ENCODE results near the gene CDS2. TPM values are rescaled to one million over a fixed set of nuclear protein-coding genes. Genes with fewer than 3 reads are reported as not detected.

The CDS2 gene
- total and polyA plus RNA-seq, 2 of the 13 experiments (the other 11 are each of a cell fraction or from before 2014, with no cell fraction given): 81.3 to 153 TPM

GRCh38 chr20:5120185-5120476 is 6.7 kb upstream of the CDS2 start (continued):
- TF ChIP-seq ZXDC (CRISPR knock-in tag; IDR thresholded peaks at IDR 0.05) (no peak), FIP1L1 (IDR thresholded peaks at IDR 0.05; ENCODE audit: borderline replicate concordance, insufficient read depth, low read depth, low read length) (no peak), PLRG1 (conservative IDR thresholded peaks at IDR 0.05) (no peak), ZNF337 (CRISPR knock-in tag; IDR thresholded peaks at IDR 0.05; ENCODE audit: borderline replicate concordance, low read depth) (no peak), KLF9 (CRISPR knock-in tag; IDR thresholded peaks at IDR 0.05; ENCODE audit: low read depth) (no peak), AHDC1 (CRISPR knock-in tag; IDR thresholded peaks at IDR 0.05; ENCODE audit: borderline replicate concordance) (no peak), SALL2 (CRISPR knock-in tag; IDR thresholded peaks at IDR 0.05) (no peak), ZIK1 (CRISPR knock-in tag; IDR thresholded peaks at IDR 0.05; ENCODE audit: borderline replicate concordance, low read depth) (no peak), ATF7-NPFF (CRISPR knock-in tag; IDR thresholded peaks at IDR 0.05; ENCODE audit: low read depth) (no peak), CEBPG (CRISPR knock-in tag; IDR thresholded peaks at IDR 0.05) (peak; percentile 3; the same call in 1 of the 2 replicates), ZNF331 (CRISPR knock-in tag; IDR thresholded peaks at IDR 0.05) (no peak), NBN (conservative IDR thresholded peaks at IDR 0.05) (no peak), RFX3 (CRISPR knock-in tag; IDR thresholded peaks at IDR 0.05) (no peak), ZNF414 (CRISPR knock-in tag; IDR thresholded peaks at IDR 0.05) (no peak), ZSCAN30 (CRISPR knock-in tag; IDR thresholded peaks at IDR 0.05) (no peak; the same call in 1 of the 2 replicates), ZNF761 (CRISPR knock-in tag; conservative IDR thresholded peaks at IDR 0.05) (no peak), ZNF773 (CRISPR knock-in tag; IDR thresholded peaks at IDR 0.05; ENCODE audit: borderline replicate concordance) (no peak), ARNTL (CRISPR knock-in tag; IDR thresholded peaks at IDR 0.05) (no peak), SMC3 (IDR thresholded peaks at IDR 0.05; ENCODE audit: low read length) (no peak; the same call in 1 of the 2 replicates), ATF7 (IDR thresholded peaks at IDR 0.05) (no peak), ATF7 (CRISPR knock-in tag; IDR thresholded peaks at IDR 0.05) (no peak), ZNF468 (CRISPR knock-in tag; IDR thresholded peaks at IDR 0.05) (no peak), KLF15 (CRISPR knock-in tag; IDR thresholded peaks at IDR 0.05; ENCODE audit: borderline replicate concordance) (no peak), POLR2G (IDR thresholded peaks at IDR 0.05; ENCODE audit: low read depth, low read length) (peak; percentile 99)

Data from HepG2 (cell line).